CD1c-positive myeloid dendritic cell (primary cell): ENCODE measurements around the gene TNIK.

Experiments
- DNase-seq: peaks from one replicate; pipeline ENCODE4 v3.0.0-alpha.2; 2016; ENCODE audit errors: extremely low spot score

The TNIK gene

DNA sequence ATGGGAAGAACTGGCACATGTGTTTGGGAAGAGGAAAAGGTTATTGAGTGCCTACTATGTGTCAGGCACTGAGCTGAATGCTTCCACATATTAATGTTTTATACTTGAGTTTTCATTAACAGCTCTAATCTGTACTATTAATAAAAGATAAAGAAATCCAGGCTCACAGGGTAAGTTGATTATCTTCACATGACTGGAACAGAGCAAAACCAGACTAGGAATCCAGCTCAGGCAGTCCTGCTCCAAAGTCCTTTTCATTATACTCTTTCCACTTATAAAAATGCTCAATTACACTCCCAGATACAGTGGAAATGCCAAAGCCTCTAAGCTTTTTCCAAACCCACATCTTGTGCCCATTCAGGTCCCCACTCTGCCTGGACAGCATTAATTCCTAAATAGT lies 97.6 kb downstream of the TNIK start:
- no peak for DNase-seq

DNA sequence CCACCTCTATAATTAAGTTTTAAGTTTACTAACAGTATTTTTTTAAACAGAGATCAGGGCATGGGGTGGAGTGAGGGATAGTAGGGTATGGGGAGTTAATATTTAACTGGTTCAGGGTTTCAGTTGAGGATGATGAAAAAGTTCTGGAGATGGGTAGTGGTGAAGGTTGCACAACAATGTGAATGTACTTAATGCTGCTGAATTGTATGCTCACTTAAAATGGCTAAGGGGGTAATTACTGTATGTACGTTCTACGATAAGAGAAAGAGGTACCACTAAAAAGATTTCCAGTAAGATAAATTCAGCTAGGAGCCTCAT lies 101.4 kb downstream of the TNIK start:
- no peak for DNase-seq

DNA sequence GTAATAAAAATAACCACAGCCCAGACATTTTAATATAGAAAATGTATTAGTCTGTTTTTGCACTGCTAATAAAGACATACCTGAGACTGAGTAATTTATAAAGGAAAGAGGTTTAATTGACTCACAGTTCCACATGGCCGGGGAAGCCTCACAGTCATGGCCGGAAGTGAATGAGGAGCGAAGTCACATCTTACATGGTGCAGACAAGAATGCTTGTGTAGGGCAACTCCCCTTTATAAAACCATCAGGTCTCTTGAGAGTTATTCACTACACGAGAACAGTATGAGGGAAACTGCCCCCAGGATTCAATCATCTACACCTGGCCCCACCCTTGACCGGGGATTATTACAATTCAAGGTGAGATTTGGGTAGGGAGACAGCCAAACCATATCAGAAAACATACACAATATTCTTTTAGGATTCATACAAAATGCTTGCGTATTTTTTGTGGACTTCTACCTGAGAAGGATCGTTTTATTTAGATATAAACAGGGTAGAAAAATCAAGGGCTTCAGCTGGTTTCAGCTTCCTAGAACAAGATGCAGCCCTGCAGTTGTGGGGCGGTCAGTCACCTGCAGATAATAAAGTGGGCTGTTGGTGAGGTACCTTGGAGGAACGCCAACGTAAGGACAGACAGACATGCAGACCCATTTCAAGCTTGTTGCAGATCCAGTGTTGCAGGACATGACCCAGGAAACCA lies 101.9 kb downstream of the TNIK start:
- no peak for DNase-seq

DNA sequence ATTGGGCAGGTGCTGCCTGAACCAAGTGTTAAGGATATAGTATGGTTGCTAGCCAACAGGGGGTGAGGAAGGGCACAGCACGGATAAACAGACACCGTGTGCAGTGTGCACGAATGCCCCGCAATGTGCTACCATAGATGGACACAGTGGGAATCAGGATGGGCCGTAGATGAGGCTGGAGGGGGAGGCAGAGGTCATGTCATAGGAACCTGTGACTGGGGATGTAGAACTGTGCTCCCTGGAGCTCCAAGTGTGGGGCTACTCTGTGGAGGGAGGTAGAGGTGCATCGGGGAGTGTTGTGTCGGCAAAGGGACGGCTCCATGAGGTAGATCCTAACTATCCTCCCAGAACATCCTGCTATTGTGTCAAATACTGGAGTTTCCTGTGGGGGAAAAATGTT lies 102.5 kb downstream of the TNIK start:
- DNase-seq, result no peak

DNA sequence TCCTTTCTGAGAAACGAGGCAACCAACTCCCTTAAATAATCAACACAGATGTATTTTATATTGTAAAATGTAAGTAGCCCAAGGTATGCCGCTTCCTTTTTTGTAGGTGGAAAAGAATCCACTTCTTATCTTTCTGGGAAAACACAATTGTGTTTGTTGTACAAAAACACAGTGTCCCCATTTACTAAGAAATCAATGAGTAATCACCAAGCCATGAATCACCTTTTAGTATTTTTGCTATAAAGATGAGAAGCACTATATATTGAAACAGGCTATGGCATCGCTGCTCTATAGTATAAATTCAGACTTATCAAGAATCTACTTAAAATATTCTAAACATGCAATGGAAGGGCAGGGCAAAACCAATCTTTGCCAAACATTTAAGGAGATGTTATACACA lies 104.0 kb downstream of the TNIK start:
- no peak for DNase-seq

DNA sequence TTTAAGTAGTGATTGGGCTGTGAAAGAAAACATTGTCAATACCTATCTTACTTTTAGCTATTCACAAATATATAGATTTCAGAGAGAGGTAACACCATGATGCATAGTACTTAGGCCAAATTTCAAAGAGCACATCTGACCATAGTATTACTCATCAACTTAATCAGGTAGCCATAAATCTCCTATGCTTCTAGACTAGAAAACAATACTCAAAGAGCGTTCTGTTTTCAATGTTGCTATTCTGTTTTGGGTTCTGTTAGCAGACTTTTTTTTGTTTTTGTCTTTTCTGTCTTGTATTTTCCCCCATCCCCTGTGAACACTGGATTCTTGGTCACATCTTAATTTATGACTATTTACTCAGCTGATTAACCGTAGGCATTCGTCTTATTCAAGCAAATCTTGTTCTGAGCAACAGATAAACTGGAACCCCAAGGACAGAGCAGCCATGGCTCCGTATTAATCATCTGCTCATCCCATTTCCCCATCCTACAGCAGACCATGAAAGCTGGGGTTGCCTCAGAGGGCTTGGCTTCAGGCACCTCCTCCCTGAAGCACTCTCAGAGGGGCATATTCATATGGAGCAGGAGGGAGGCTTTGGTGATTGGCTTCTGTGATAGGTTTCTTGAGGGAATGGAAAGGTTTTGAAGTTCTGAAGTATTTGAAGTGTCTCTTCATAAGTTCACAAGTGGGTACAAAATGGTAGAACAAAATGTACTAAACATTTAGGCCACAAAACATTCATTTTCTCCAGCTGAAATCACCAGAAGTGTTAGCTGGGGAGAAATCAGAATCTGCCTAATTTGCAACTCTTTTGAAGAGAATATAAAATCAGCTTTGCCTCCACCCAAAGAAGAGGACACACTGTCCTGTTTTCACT lies 105.3 kb downstream of the TNIK start:
- no peak for DNase-seq

DNA sequence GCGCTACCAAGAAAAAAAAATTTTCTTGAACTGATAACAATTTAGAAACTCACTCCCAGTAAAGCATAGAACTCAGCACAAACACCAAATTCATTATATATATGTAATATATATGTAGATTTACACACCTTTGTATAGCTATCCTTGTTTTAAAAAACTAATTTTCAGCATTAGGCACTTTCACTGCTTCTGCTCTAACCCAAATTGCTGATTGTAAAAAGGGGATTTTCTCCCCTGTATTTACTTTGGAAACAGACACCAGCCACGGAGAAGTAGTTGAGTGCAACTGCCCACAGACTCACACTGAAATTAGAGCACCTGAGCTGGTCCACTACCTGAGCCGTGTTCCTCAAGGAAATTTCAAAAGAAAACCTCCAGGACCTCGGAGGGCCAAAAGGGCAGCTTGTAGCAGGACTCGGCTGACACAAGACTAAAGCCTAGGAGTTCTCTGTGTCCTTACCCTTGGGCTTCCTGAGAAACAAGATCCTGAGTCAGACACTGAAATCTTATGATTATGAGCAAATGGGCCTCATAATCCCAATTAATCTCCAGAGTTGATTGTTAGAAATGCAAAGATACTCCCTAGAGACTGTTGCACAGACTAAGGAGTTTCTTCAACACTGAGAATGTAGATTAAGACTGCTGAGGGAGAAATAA lies 106.0 kb downstream of the TNIK start:
- no peak for DNase-seq

DNA sequence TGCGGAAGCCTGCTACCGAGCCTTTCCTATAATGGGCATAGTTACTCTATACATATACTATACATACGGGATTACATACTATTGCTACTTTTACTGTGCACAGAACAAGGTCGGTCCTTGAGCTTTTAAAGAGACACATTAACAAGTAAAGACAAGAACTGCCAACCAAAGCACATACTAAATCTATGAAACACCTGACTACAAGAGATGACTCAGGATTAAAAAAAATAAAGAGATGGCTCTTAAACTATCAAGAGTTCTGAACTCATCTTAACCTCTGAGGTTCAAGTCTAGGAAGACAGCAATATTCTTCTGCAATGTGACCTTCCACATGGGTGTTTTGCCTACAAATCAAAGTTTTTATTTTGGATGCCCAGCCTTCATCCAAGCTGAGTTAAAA lies 106.8 kb downstream of the TNIK start:
- DNase-seq, result no peak

DNA sequence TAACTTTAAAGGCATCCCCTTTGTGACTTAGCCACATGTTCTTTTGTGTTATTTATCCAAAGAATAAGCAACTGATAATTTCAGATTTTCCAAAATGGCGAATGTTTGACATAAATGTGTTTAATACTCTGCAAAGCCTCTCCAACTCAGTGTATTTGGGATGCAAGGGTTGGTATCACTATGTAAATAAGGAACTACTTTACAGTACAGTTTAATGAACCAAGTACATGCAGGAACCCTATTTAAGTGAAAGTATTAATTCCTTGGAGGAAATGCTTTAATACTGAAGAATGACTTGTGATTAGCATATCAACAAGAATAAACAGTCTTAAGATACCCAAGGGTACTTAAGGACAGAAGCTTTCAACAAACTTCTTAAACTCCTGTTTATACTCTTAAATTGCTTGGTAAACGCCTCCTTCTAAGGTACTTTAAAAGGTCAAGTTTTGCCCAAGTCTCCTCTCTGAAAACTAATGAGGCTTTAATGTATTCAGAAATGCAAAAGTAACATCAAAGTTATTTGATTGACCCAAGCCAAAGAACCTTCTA lies 107.7 kb downstream of the TNIK start:
- no peak for DNase-seq

DNA sequence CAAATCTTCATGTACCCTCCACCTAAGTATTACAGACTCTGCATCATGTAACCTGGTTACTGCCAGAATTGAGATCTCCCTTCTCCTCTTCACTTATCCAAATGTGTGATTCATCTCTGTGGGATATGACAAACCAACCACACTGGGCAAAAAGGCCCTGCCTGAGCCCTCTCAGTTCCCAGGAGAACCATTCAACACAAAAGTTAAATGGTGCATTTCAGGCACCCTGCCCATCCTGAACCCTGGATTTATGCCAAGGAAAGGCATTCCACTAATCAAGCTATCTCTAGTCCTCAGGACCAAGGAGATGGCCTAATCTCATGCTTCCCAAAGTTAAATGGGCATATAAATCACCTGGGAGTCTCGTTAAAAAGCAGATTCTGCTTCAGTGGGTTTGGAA lies 108.5 kb downstream of the TNIK start:
- no peak for DNase-seq

DNA sequence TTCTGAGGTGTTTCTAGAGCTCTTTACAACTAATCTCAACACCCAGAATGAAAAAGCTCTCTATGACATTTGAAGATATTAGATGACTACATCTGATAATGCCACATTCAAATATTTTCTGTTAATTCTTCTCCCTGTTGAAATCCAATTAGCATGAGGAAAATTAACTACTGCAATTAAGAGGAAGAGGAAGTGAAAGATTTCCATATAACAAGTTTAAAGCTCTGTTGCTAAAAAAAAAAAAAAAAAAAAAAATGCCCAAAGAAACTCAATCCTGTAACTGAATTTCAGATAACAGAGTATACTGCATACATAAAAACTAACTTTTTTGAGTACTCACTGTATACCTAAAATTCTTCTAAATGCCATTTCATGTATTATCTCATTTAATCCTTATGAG lies 109.8 kb downstream of the TNIK start:
- peak; percentile 15 for DNase-seq

DNA sequence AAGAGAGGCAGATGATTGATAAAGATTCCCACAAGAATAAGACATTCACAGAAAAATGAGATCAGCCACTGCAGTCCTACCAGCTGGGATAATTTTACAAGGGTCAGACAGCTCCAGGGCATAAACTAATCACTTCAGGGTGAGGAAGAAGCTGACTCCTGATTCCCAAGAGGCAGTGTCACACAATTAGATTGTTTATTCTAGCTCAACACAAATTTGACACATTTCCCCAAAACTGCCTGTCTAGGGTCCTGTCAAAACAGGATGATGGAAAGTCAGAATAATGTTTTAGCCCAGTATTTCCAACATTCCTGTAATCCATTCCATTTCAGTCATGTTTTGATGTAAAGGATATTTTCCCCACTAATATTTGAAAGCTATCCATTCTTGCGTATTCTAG lies 110.8 kb downstream of the TNIK start:
- DNase-seq, result no peak

DNA sequence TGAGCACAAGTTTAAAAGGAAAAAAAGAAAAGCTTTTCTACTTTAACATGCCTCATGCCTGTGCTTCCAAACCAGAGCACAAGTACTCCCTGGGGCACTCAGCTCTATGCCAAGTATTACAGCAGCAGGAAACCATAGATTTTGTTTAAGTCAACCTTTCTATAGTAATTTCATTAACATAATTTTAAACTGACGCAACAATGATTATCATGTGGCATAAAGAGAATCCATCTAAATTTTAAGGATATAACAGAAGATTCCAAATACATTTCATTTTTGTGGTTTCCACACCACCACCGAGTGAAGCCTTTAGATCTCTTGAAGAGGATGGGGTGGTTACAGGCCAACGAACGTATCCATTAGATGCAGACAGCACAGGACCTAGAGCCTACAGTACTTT lies 112.1 kb downstream of the TNIK start:
- DNase-seq, result peak; percentile 10

DNA sequence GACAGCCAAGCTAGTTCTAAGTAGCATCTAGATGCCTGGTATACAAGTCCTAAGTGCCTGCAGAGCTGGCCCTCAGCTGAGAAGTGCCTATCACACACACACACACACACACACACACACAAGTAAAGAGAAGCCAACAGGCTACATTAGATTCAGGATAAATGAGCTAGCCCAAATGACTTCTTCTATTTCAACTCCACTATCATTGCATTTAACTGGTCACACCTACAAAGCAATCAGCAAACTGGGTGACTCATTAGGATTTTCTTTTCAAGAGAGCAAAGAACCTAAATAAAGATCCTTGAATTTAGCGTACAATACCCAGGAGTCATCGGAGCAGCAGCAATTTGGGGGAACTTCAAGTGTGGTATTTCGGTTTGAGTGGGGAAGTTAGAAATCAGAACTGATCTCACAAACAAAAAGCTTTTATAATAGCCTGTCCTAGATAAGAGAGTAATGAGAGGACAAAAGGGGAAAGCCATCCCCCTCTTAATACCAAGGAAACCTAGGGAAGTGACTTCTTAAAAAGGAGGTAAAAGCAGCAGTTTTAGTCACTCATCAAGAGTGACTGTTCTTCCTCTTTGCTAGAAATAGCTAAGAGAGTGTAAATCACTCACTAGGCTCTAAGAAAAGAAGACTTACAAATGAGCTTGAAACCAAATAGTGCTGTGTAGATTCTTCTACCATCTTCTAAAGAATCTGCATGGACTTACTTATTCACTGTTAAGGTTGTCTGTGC lies 112.7 kb downstream of the TNIK start:
- peak; percentile 87 for DNase-seq

DNA sequence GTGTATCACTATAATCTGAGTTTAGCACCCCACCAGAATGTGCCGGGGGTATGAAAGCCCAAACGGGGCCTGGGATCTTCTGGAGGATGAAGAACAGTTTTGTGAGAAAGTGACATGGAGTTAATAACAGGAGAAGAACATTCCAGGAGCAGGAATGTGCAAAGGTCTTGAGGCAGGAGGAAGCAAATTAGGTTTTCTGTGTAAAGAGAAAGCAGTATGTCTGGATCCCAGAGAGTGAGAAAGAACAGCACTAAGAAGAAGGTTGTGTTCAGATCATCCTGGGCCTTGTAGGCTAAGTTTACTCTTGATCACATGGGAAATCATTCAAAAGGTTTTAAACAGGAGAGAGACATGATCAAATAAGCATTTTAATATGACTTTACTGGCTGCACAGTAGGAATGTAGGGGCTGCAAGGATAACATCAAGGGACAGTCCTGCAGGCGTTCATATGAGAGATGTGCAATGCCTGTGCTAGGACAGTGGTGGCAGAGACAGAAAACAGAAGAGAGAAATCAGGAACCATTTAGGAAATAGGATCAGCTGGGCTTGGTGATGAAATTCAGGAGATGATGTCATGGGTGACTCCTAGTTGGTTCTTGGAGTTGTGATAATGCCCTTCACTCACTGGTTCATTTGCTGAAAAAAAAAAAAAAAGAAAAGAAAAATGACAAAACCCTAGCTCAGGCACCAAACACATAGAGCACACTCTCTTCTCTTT lies 113.5 kb downstream of the TNIK start:
- peak; percentile 89 for DNase-seq

DNA sequence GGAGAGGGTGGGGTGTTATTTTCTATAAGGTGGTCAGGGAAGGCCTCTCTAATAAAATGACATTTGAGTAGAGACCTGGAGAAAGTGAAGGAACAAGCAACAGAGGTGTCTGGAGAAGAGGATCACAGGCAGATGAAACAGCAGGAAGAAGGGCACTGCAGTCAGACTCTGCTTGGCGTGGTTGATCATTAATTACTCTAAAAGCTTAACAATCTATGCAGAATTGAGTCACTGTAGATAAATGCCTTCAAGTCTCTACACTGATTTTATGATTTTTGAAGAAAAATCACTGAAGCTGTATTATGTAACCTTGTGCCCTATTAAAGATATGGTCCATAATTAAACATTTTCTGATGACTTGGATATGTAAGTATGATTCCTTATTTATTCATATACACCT lies 114.2 kb downstream of the TNIK start:
- no peak for DNase-seq

DNA sequence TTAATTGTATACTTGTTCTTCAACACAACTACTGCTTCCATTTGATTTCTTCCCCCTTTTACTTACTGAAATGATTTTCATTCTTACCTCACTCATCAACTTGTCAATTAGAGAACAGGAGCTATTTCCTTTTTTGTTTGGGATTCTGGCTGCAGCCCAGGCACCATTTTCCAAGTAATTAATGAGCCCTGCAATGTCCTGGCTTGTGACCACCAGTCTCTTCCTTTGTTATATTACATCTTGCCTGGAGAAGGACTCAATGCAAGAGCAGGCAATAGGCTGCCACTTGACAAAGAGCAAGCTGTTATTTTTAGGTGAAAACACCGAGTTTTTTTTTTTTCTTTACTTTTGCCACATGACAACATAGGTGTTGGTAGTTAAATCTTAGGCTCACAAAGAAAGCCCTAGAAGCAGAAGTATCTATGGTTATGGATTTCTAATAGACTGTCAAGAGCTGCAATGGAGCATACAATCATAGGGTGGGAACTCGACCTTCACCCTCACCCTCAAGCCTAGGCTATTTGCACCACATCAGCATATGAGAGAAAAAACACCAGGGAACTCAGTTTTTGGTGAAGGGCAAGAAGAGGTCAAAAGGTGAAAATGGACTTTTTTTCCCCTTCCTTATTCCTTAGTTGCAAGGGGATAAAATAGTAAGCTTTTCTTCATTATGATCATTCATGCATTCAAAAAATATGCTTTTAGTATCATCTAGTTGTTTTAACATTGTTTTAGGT lies 114.9 kb downstream of the TNIK start:
- peak; percentile 20 for DNase-seq

DNA sequence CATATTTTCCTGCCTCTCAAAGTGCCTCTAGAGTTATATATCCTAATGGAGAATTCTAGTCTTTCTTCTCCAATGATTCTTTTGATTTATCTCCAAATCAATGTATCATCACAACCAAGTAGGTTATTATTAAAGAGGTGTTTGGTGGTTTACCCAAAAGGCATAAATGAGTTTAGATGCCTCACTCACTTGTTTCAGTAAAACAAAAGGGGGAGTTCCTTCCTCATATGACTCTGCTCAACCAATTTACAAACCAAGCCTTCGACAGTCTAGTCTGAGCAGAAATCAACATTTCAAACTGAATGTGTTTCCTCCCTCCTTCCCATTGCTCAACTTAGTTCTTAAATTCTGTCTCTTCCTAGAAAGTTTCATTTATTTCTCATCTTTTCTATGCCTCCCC lies 116.5 kb downstream of the TNIK start:
- DNase-seq, result no peak

DNA sequence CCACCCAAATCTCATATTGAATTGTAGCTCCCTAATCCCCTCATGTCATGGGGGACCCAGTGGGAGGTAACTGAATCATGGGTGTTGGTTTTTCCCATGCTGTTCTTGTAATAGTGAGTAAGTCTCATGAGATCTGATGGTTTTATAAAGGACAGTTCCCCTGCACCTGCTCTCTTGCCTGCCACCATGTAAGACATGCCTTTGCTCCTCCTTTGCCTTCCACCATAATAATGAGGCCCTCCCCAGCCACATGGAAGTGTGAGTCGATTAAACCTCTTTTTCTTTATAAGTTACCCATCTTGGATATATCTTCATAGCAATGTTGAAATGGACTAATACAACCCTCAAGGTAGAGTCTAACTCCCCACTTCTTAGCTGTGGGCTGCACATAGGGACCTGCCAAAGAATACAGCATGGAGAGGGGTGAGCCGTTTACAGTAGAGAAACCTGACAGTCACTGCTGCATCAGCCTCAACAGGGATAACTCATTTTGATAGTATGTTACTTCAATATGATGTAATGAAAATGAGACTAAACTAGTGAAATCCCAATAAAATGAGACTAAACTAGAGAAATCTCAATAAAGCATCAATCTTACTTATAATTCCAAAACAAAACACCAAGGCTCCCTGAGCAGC lies 117.3 kb downstream of the TNIK start:
- DNase-seq, result no peak

DNA sequence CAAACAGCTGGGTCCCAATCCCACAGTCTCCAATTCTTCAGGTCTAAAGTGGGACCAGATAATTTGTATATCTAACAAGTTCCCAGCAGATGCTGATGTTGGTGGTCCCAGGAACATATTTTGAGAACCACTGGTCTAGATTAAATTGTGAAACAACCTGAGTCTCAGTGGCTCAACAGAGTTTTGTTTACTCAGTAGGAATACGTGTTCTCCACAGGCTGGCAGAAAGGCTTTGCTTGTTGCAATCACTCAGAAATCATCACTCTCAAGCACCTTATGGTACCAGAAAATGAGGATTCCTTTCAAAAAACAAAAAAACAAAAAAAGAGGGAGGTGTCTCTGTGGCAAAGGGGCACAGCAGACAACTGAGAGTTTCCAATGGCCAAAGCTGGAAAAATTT lies 118.0 kb downstream of the TNIK start:
- DNase-seq, result no peak
